Trophoblast cell (in vitro differentiated cells and primary cell): ENCODE measurements around the gene CCDC85C.
A peak's percentile ranks its signal among the peaks of the same experiment; 100 is the strongest.

ENCODE experiments used
- DNase-seq, 2 donors: peaks; one replicate each; pipeline ENCODE4 v3.0.0-alpha.2; 2016
- H2AFZ ChIP-seq: 2 replicates; pipeline ENCODE4 v1.6.1; 2013; ENCODE audit warnings: low read length, moderate library complexity, mild to moderate bottlenecking; ENCODE audit not compliant: insufficient read depth, poor library complexity
- H2AK5ac ChIP-seq: 2 replicates; pipeline ENCODE4 v1.6.1; 2013; ENCODE audit warnings: mild to moderate bottlenecking, low read length
- H2BK120ac ChIP-seq: 2 replicates; pipeline ENCODE4 v1.6.1; 2013; ENCODE audit warnings: low read length, mild to moderate bottlenecking, moderate library complexity; ENCODE audit not compliant: insufficient read depth, poor library complexity
- H2BK12ac ChIP-seq: 2 replicates; pipeline ENCODE4 v1.6.1; 2013; ENCODE audit warnings: mild to moderate bottlenecking, low read length, moderate library complexity
- H2BK5ac ChIP-seq: 2 replicates; pipeline ENCODE4 v1.6.1; 2013; ENCODE audit warnings: low read length, low read depth, moderate library complexity, mild to moderate bottlenecking; ENCODE audit not compliant: poor library complexity
- H3K14ac ChIP-seq: 2 replicates; pipeline ENCODE4 v1.6.1; 2013; ENCODE audit warnings: mild to moderate bottlenecking, low read length
- H3K18ac ChIP-seq: 2 replicates; pipeline ENCODE4 v1.6.1; 2013; ENCODE audit warnings: mild to moderate bottlenecking, low read length
- H3K23ac ChIP-seq: 2 replicates; pipeline ENCODE4 v1.6.1; 2013; ENCODE audit warnings: low read length
- H3K27ac ChIP-seq: 2 replicates; pipeline ENCODE4 v1.5.1; 2013; ENCODE audit warnings: low read depth, mild to moderate bottlenecking, inconsistent platforms, low read length, moderate library complexity
- H3K27me3 ChIP-seq: 2 replicates; pipeline ENCODE4 v1.6.1; 2013; ENCODE audit warnings: inconsistent platforms, mild to moderate bottlenecking, low read length, moderate library complexity; ENCODE audit not compliant: insufficient read depth
- H3K36me3 ChIP-seq, 2 experiments: 1 replicate in 1 of 2; 2 replicates in 1 of 2; pipeline ENCODE4 v1.6.1; 2013; ENCODE audit warnings: low read length in 2 of 2, mild to moderate bottlenecking in 2 of 2, moderate library complexity in 1 of 2; ENCODE audit not compliant: insufficient read depth in 2 of 2, control insufficient read depth in 1 of 2
- H3K4ac ChIP-seq: 2 replicates; pipeline ENCODE4 v1.6.1; 2013; ENCODE audit warnings: low read depth, mild to moderate bottlenecking, low read length, moderate library complexity
- H3K4me1 ChIP-seq, 2 experiments: 1 replicate in 1 of 2; 2 replicates in 1 of 2; pipeline ENCODE4 v1.6.1; 2013; ENCODE audit warnings: low read length in 2 of 2, mild to moderate bottlenecking in 2 of 2, moderate library complexity in 1 of 2; ENCODE audit not compliant: insufficient read depth in 2 of 2, control insufficient read depth in 1 of 2
- H3K4me2 ChIP-seq: 2 replicates; pipeline ENCODE4 v1.6.1; 2013; ENCODE audit warnings: inconsistent platforms, mild to moderate bottlenecking, low read length, moderate library complexity
- H3K4me3 ChIP-seq: 2 replicates; pipeline ENCODE4 v1.5.1; 2013; ENCODE audit warnings: mild to moderate bottlenecking, low read depth, low read length, inconsistent platforms
- H3K79me1 ChIP-seq: one replicate; pipeline ENCODE4 v1.6.1; 2013; ENCODE audit warnings: low read length
- H3K79me2 ChIP-seq: 2 replicates; pipeline ENCODE4 v1.6.1; 2013; ENCODE audit warnings: low read length, mild to moderate bottlenecking; ENCODE audit not compliant: control insufficient read depth, insufficient read depth, poor library complexity
- H3K9ac ChIP-seq: 2 replicates; pipeline ENCODE4 v1.6.1; 2013; ENCODE audit warnings: mild to moderate bottlenecking, low read length
- H3K9me3 ChIP-seq: 2 replicates; pipeline ENCODE4 v1.6.1; 2013; ENCODE audit warnings: low read depth, mild to moderate bottlenecking, control low read depth, inconsistent platforms, low read length; ENCODE audit not compliant: insufficient read depth
- H4K12ac ChIP-seq: 2 replicates; pipeline ENCODE4 v1.6.1; 2013; ENCODE audit warnings: low read depth, mild to moderate bottlenecking, low read length, moderate library complexity
- H4K8ac ChIP-seq: 2 replicates; pipeline ENCODE4 v1.6.1; 2013; ENCODE audit warnings: low read depth, mild to moderate bottlenecking, low read length, moderate library complexity
- H4K91ac ChIP-seq: one replicate; pipeline ENCODE4 v1.6.1; 2013; ENCODE audit warnings: low read depth, mild to moderate bottlenecking, low read length, moderate library complexity
- WGBS: extraction: QIAGEN DNeasy Blood & Tissue Kit; methylation state at CpG from one replicate; pipeline ENCODE4 v1.1.7; 2013; ENCODE audit warnings: missing lambda C conversion rate; ENCODE audit not compliant: insufficient read length, insufficient coverage; ENCODE audit errors: extremely low coverage; 5-methylcytosine and 5-hydroxymethylcytosine counted together

Gene CCDC85C

DNA sequence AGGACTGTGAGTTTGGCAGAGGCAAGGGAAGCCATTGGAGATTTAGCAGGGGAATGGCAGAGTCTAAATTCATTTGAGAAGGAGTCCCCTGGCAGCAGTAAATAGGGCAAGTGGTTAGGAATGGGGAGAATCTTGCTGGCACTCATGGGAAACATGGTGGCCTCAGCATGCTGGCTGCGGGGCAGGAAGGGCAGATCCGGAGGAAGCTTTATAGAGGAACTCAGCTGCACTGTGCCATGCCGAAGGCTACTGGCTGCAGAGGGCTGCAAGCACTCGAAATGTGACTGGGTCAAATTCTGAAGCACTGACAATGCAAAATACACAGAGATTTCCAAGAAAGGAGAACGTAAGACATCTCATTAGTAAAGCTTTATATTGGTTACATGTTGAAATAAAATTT lies 98.9 kb downstream of the CCDC85C start:
- no peak overlapping the region for H3K4ac ChIP-seq
- WGBS: no CpG with 5 or more reads among the region's 5 CpGs
- no peak overlapping the region for H2AFZ ChIP-seq
- no peak overlapping the region for H2BK12ac ChIP-seq
- H3K18ac ChIP-seq: no peak overlapping the region
- H3K9ac ChIP-seq: no peak overlapping the region
- peaks cover 63 to 78% of the 10 kb centered on the region in 2 experiments for H3K36me3 ChIP-seq
- H3K27ac ChIP-seq: no peak overlapping the region
- no peaks in the 10 kb centered on the region for H3K4me1 ChIP-seq
- no peak overlapping the region for H2AK5ac ChIP-seq
- H3K79me1 ChIP-seq: no peaks in the 10 kb centered on the region
- no peaks in the 10 kb centered on the region for H3K79me2 ChIP-seq
- no peak overlapping the region for H2BK5ac ChIP-seq
- no peak overlapping the region for H4K8ac ChIP-seq
- H3K4me2 ChIP-seq: no peak overlapping the region
- peaks cover 6% of the 10 kb centered on the region for H3K9me3 ChIP-seq
- no peaks in the 10 kb centered on the region for H3K27me3 ChIP-seq
- DNase-seq: no peak
- H3K4me3 ChIP-seq: no peak overlapping the region
- H4K12ac ChIP-seq: no peak overlapping the region
- no peak overlapping the region for H4K91ac ChIP-seq
- no peak overlapping the region for H3K23ac ChIP-seq
- no peak overlapping the region for H2BK120ac ChIP-seq
- no peak overlapping the region for H3K14ac ChIP-seq

DNA sequence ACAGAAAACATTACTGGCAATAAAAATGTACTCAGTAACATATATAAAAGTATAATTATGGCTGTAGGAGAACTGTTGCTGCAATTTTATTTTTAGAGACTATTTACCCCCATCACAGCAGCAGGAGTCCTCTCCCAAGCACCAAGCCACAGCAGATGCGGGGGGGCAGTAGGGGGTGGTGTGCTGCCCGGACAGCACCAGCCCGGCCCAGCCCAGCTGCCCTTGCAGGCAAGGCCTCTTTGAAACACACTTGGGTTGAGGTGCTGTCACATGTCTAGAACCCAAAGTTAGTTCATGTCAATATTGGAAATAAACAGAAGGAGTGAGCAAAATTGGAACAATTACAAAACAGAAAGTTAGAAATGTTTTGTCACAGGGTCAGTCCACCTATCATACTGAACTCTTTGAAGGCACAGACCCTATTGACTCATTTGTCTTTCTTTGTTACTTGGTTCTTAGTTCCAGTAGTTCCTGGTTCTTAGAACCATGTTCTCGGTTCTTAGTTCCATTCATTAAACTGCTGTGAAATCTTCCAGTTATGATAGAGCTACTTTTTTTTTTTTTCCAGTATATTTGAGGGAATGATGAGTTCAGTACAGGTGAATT lies 100.1 kb downstream of the CCDC85C start:
- Histone ChIP-seq H2BK12ac (no peak overlapping the region), H3K27me3 (no peaks in the 10 kb centered on the region), H2BK120ac (no peak overlapping the region), H4K8ac (no peak overlapping the region), H3K18ac (no peak overlapping the region), H4K12ac (no peak overlapping the region), H3K4me3 (no peak overlapping the region), H3K27ac (no peak overlapping the region), H3K14ac (no peak overlapping the region), H2BK5ac (no peak overlapping the region), H3K9ac (no peak overlapping the region), H3K4ac (no peak overlapping the region), H2AFZ (no peak overlapping the region), H2AK5ac (no peak overlapping the region), H4K91ac (no peak overlapping the region), H3K4me2 (no peak overlapping the region), H3K4me1 (no peaks in the 10 kb centered on the region), H3K23ac (no peak overlapping the region), H3K79me2 (no peaks in the 10 kb centered on the region), H3K9me3 (peaks cover 6% of the 10 kb centered on the region), H3K79me1 (no peaks in the 10 kb centered on the region), H3K36me3 (peaks cover 56 to 70% of the 10 kb centered on the region in 2 experiments)
- DNase-seq: no peak
- WGBS: no CpG with 5 or more reads among the region's 4 CpGs

DNA sequence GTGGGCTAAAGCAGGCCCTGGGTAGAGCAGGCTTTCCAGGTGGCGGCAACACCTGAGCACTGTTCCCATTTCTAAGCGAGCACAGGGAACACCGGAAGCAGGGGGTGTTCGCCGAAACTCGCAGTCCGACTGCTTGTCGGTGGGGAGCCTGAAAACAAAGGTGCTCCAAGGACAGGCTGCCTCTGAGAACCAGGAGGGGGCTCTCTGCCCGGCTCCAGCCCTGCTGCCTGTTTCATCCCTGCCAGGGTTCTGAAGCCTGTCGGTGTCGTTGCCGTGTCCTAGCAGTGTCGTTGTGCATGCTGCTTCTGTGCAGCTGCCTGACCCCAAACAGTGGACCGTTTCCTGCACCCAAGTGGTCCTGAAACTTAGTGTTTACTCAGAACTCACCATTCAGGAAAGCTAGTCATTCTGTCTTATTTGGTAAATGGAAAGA lies 101.0 kb downstream of the CCDC85C start:
- Histone ChIP-seq H3K23ac (no peak overlapping the region), H2AFZ (no peak overlapping the region), H3K18ac (no peak overlapping the region), H3K9ac (no peak overlapping the region), H3K9me3 (peaks cover 4% of the 10 kb centered on the region), H4K8ac (no peak overlapping the region), H2BK120ac (no peak overlapping the region), H3K27ac (no peak overlapping the region), H2BK5ac (no peak overlapping the region), H3K4me2 (no peak overlapping the region), H3K79me2 (no peaks in the 10 kb centered on the region), H3K14ac (no peak overlapping the region), H3K36me3 (peaks cover 50 to 69% of the 10 kb centered on the region in 2 experiments), H3K79me1 (no peaks in the 10 kb centered on the region), H3K27me3 (no peaks in the 10 kb centered on the region), H2BK12ac (no peak overlapping the region), H2AK5ac (no peak overlapping the region), H4K12ac (no peak overlapping the region), H3K4ac (no peak overlapping the region), H4K91ac (no peak overlapping the region), H3K4me3 (no peak overlapping the region), H3K4me1 (no peaks in the 10 kb centered on the region)
- no CpG with 5 or more reads among the region's 14 CpGs for WGBS
- no peak for DNase-seq

DNA sequence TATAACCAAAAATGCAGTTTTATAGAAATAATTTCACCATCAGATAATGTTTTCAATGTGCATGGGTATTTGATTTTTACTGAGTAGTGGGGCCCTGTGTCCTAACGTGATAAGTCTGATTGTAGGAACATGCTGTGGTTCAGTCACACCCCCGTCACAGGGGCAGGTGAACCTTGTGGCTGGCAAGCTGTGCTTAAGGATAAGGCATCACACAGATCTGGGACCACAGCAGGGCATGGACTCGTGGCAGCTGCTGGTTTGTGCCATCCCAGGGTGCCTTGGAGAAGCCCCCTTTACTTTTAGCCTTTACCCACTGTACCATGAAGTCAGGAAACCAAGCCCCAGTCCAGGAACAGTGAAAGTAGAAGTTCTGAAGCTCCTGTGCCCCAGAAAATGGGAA lies 106.1 kb downstream of the CCDC85C start:
- Histone ChIP-seq H3K18ac (peak overlapping the region; percentile 29), H3K4me2 (no peak overlapping the region), H3K36me3 (peaks cover 23 to 60% of the 10 kb centered on the region in 2 experiments), H4K8ac (no peak overlapping the region), H3K4me1 (no peaks in the 10 kb centered on the region), H2BK5ac (no peak overlapping the region), H3K79me1 (no peaks in the 10 kb centered on the region), H4K91ac (no peak overlapping the region), H3K23ac (no peak overlapping the region), H3K4ac (no peak overlapping the region), H2AK5ac (no peak overlapping the region), H3K9ac (no peak overlapping the region), H3K14ac (no peak overlapping the region), H2BK120ac (no peak overlapping the region), H2BK12ac (no peak overlapping the region), H3K9me3 (peaks cover 2% of the 10 kb centered on the region), H3K4me3 (no peak overlapping the region), H4K12ac (no peak overlapping the region), H3K27me3 (no peaks in the 10 kb centered on the region), H3K79me2 (no peaks in the 10 kb centered on the region), H2AFZ (no peak overlapping the region), H3K27ac (no peak overlapping the region)
- WGBS: no CpG with 5 or more reads among the region's 3 CpGs
- no peak for DNase-seq
